H9 (cell line): Measurements from ENCODE around the gene TFEB. TPM values are rescaled to one million over a fixed set of nuclear protein-coding genes. Genes with fewer than 3 reads are reported as not detected.

Experiments used
- DNase-seq: peaks from one replicate; pipeline ENCODE4 v3.0.0-alpha.2; 2017
- H2AFZ ChIP-seq: one replicate; pipeline ENCODE4 v1.6.1; 2013; ENCODE audit warnings: mild to moderate bottlenecking, low read length, control low read depth, moderate library complexity
- H2AK5ac ChIP-seq: 2 replicates; pipeline ENCODE4 v1.6.1; 2013; ENCODE audit warnings: low read length, control low read depth, mixed read lengths; ENCODE audit not compliant: insufficient read length
- H2BK120ac ChIP-seq: one replicate; pipeline ENCODE4 v1.6.1; 2013; ENCODE audit warnings: low read depth, mild to moderate bottlenecking, low read length, control low read depth, inconsistent platforms; ENCODE audit not compliant: poor library complexity, severe bottlenecking
- H2BK12ac ChIP-seq: 2 replicates; pipeline ENCODE4 v1.6.1; 2013; ENCODE audit warnings: low read length, control low read depth, mixed read lengths, low read depth; ENCODE audit not compliant: insufficient read length
- H2BK15ac ChIP-seq: 2 replicates; pipeline ENCODE4 v1.6.1; 2013; ENCODE audit warnings: low read depth, low read length, control low read depth
- H2BK20ac ChIP-seq: one replicate; pipeline ENCODE4 v1.6.1; 2013; ENCODE audit warnings: low read depth, mild to moderate bottlenecking, low read length, control low read depth, inconsistent platforms; ENCODE audit not compliant: poor library complexity, severe bottlenecking
- H2BK5ac ChIP-seq: 2 replicates; pipeline ENCODE4 v1.6.1; 2013; ENCODE audit warnings: low read length, control low read depth, mixed read lengths; ENCODE audit not compliant: insufficient read length
- H3K14ac ChIP-seq: 2 replicates; pipeline ENCODE4 v1.6.1; 2013; ENCODE audit warnings: low read length, control low read depth; ENCODE audit not compliant: insufficient read depth
- H3K18ac ChIP-seq: 2 replicates; pipeline ENCODE4 v1.6.1; 2013; ENCODE audit warnings: low read depth, mild to moderate bottlenecking, mixed read lengths, low read length, control low read depth; ENCODE audit not compliant: insufficient read length
- H3K23ac ChIP-seq: 2 replicates; pipeline ENCODE4 v1.6.1; 2013; ENCODE audit warnings: low read length, control low read depth, mixed read lengths, low read depth; ENCODE audit not compliant: insufficient read length
- H3K23me2 ChIP-seq: 2 replicates; pipeline ENCODE4 v1.6.1; 2013; ENCODE audit warnings: low read depth, mild to moderate bottlenecking, mixed read lengths, low read length, control low read depth; ENCODE audit not compliant: insufficient read length, poor library complexity, severe bottlenecking
- H3K27ac ChIP-seq: 2 replicates; pipeline ENCODE4 v1.5.1; 2013; ENCODE audit warnings: low read length, control low read depth, mixed read lengths, low read depth; ENCODE audit not compliant: insufficient read length
- H3K27me3 ChIP-seq: 2 replicates; pipeline ENCODE4 v1.6.1; 2013; ENCODE audit warnings: low read length, control low read depth, inconsistent platforms; ENCODE audit not compliant: insufficient read depth
- H3K4ac ChIP-seq: 2 replicates; pipeline ENCODE4 v1.6.1; 2013; ENCODE audit warnings: low read depth, mild to moderate bottlenecking, control low read depth, inconsistent platforms, low read length, moderate library complexity
- H3K4me1 ChIP-seq: 2 replicates; pipeline ENCODE4 v1.6.1; 2013; ENCODE audit warnings: low read length, control low read depth, inconsistent platforms; ENCODE audit not compliant: insufficient read depth
- H3K4me2 ChIP-seq: 2 replicates; pipeline ENCODE4 v1.6.1; 2013; ENCODE audit warnings: low read length, control low read depth, mixed read lengths; ENCODE audit not compliant: insufficient read length, insufficient read depth
- H3K56ac ChIP-seq: 2 replicates; pipeline ENCODE4 v1.6.1; 2013; ENCODE audit warnings: low read depth, mild to moderate bottlenecking, mixed read lengths, low read length, control low read depth; ENCODE audit not compliant: insufficient read length
- H3K79me1 ChIP-seq: 2 replicates; pipeline ENCODE4 v1.6.1; 2013; ENCODE audit warnings: low read depth, mild to moderate bottlenecking, moderate library complexity, low read length, control low read depth, inconsistent platforms; ENCODE audit not compliant: insufficient read depth, poor library complexity, severe bottlenecking
- H3K79me2 ChIP-seq: 2 replicates; pipeline ENCODE4 v1.6.1; 2013; ENCODE audit warnings: low read length, control low read depth, inconsistent platforms; ENCODE audit not compliant: insufficient read depth
- H3K9ac ChIP-seq: 2 replicates; pipeline ENCODE4 v1.6.1; 2013; ENCODE audit warnings: low read length, control low read depth, mixed read lengths; ENCODE audit not compliant: insufficient read length; ENCODE audit errors: extremely low read depth
- H3K9me3 ChIP-seq: one replicate; pipeline ENCODE4 v1.6.1; 2013; ENCODE audit warnings: low read depth, low read length, inconsistent platforms; ENCODE audit not compliant: control insufficient read depth
- H3T11ph ChIP-seq: one replicate; pipeline ENCODE4 v1.6.1; 2013; ENCODE audit warnings: mild to moderate bottlenecking, low read length, control low read depth, inconsistent platforms
- H4K20me1 ChIP-seq: one replicate; pipeline ENCODE4 v1.6.1; 2013; ENCODE audit not compliant: control insufficient read depth, insufficient read length, insufficient read depth
- H4K5ac ChIP-seq: 2 replicates; pipeline ENCODE4 v1.6.1; 2013; ENCODE audit warnings: low read depth, mild to moderate bottlenecking, mixed read lengths, low read length, control low read depth; ENCODE audit not compliant: insufficient read length
- H4K8ac ChIP-seq: replicated peaks from 2 replicates; pipeline ENCODE4 v1.6.1; 2013; ENCODE audit warnings: low read length, control low read depth, mixed read lengths, low read depth; ENCODE audit not compliant: insufficient read length
- H4K91ac ChIP-seq: 2 replicates; pipeline ENCODE4 v1.6.1; 2013; ENCODE audit warnings: low read depth, mild to moderate bottlenecking, moderate library complexity, mixed read lengths, low read length, control low read depth; ENCODE audit not compliant: insufficient read length
- H3K27ac Mint-ChIP-seq, 3 experiments: 2 replicates in 2 of 3; 3 replicates in 1 of 3; pipeline ENCODE4 v1.8.0; 2020 to 2021; ENCODE audit warnings: mixed read lengths in 3 of 3, mild to moderate bottlenecking in 1 of 3, moderate library complexity in 1 of 3
- H3K27me3 Mint-ChIP-seq: 2 replicates; pipeline ENCODE4 v1.8.0; 2021; ENCODE audit warnings: low read depth, mild to moderate bottlenecking, moderate library complexity, mixed read lengths
- H3K36me3 Mint-ChIP-seq, 3 experiments: 2 replicates in 2 of 3; 3 replicates in 1 of 3; pipeline ENCODE4 v1.8.0; 2020 to 2021; ENCODE audit warnings: low read depth in 3 of 3, mixed read lengths in 3 of 3; ENCODE audit not compliant: insufficient read depth in 1 of 3
- H3K4me1 Mint-ChIP-seq, 2 experiments: 2 replicates each; pipeline ENCODE4 v1.8.0; 2020; ENCODE audit warnings: mixed read lengths in 2 of 2
- H3K4me3 Mint-ChIP-seq, 2 experiments: 2 replicates in 1 of 2; 3 replicates in 1 of 2; pipeline ENCODE4 v1.8.0; 2020 to 2021; ENCODE audit warnings: mild to moderate bottlenecking in 2 of 2, mixed read lengths in 2 of 2, moderate library complexity in 1 of 2
- H3K9me3 Mint-ChIP-seq, 2 experiments: 2 replicates in 1 of 2; 3 replicates in 1 of 2; pipeline ENCODE4 v1.8.0; 2020; ENCODE audit warnings: mild to moderate bottlenecking in 2 of 2, mixed read lengths in 2 of 2, moderate library complexity in 1 of 2
- CTCF ChIP-seq: fragments of 200-600 bp; sonication (generic); conservative IDR thresholded peaks from 3 replicates; pipeline ENCODE4 v1.8.0; 2021; ENCODE audit warnings: antibody characterized with exemption, mild to moderate bottlenecking
- WGBS: extraction: QIAGEN DNeasy Blood & Tissue Kit; methylation state at CpG from one replicate; pipeline ENCODE4 v1.1.7; 2013; ENCODE audit warnings: missing lambda C conversion rate, low lambda C conversion rate, mixed read lengths; ENCODE audit not compliant: insufficient read length; ENCODE audit errors: extremely low coverage; 5-methylcytosine and 5-hydroxymethylcytosine counted together
- total RNA-seq: library from RNA; stranded (reverse); gene quantifications from 2 replicates; pipeline ENCODE4 v1.2.1, GENCODE V29; 2021

Gene TFEB
- total RNA-seq, 1 experiment from 2014 or later = 1.2 TPM

DNA sequence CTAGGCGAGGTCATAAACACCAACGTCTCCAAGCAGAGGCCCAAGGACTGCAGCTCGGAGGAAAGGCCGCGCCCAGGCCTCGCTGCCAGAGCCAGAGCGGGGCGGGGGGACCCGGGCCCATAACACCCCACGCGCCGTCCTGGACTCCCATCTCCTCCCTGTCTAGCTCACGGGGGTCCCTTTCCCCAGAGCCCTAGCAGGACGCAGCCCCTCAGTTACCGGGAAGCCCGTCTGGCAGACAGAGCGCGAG is 52.2 kb downstream of the TFEB start:
- H3K9me3 Mint-ChIP-seq = no peaks in the 10 kb centered on the region
- Histone ChIP-seq H3K27ac (no peak overlapping the region), H3K56ac (no peak overlapping the region), H2BK5ac (no peak overlapping the region), H2BK12ac (no peak overlapping the region), H3T11ph (no peak overlapping the region), H4K5ac (no peak overlapping the region), H2AK5ac (no peak overlapping the region), H4K91ac (no peak overlapping the region), H3K18ac (peak overlapping the region; percentile 21), H3K23ac (no peak overlapping the region), H4K8ac (no peak overlapping the region), H3K14ac (no peak overlapping the region), H3K4me1 (peaks cover 7% of the 10 kb centered on the region; the same call in 1 of the 2 replicates), H3K79me2 (no peaks in the 10 kb centered on the region), H3K4me2 (no peak overlapping the region), H2BK20ac (no peak overlapping the region), H2BK120ac (peak overlapping the region; percentile 39), H2BK15ac (no peak overlapping the region), H3K4ac (no peak overlapping the region), H3K9me3 (no peaks in the 10 kb centered on the region), H3K23me2 (no peaks in the 10 kb centered on the region), H2AFZ (no peak overlapping the region), H3K9ac (no peak overlapping the region), H4K20me1 (no peaks in the 10 kb centered on the region), H3K27me3 (no peaks in the 10 kb centered on the region), H3K79me1 (no peaks in the 10 kb centered on the region)
- peaks cover 13% of the 10 kb centered on the region for H3K27me3 Mint-ChIP-seq
- no peak for TF ChIP-seq CTCF
- peaks cover 28 to 49% of the 10 kb centered on the region in 2 experiments for H3K4me1 Mint-ChIP-seq
- H3K36me3 Mint-ChIP-seq = no peaks in the 10 kb centered on the region; a peak in 1 of 7 replicates
- WGBS = no CpG with 5 or more reads among the region's 18 CpGs
- no peak overlapping the region for H3K4me3 Mint-ChIP-seq
- no peak for DNase-seq
- H3K27ac Mint-ChIP-seq = no peak overlapping the region
